Measurements from ENCODE around the gene DPP10.

DNA sequence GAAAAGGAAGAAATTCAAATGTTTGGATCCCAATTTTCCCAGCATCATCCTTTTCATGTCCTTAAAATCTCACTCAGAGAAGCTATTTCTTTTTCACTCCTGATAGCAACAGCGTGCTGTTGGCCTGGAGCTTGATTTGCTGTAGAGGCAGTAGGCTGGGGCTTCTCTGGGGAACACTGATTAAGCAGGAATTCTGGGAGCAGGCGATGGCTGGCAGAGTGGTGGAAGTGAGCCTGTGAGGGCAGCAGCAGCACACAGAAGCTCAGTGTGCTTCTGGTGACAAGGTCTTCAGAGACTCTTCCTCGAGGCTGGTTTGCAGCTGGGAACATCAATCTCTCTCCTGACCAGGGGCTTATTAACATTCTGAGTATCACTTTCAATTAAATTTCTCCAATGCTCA is 284.6 kb downstream of the DPP10 start:
- TF ChIP-seq, protein P1, sequence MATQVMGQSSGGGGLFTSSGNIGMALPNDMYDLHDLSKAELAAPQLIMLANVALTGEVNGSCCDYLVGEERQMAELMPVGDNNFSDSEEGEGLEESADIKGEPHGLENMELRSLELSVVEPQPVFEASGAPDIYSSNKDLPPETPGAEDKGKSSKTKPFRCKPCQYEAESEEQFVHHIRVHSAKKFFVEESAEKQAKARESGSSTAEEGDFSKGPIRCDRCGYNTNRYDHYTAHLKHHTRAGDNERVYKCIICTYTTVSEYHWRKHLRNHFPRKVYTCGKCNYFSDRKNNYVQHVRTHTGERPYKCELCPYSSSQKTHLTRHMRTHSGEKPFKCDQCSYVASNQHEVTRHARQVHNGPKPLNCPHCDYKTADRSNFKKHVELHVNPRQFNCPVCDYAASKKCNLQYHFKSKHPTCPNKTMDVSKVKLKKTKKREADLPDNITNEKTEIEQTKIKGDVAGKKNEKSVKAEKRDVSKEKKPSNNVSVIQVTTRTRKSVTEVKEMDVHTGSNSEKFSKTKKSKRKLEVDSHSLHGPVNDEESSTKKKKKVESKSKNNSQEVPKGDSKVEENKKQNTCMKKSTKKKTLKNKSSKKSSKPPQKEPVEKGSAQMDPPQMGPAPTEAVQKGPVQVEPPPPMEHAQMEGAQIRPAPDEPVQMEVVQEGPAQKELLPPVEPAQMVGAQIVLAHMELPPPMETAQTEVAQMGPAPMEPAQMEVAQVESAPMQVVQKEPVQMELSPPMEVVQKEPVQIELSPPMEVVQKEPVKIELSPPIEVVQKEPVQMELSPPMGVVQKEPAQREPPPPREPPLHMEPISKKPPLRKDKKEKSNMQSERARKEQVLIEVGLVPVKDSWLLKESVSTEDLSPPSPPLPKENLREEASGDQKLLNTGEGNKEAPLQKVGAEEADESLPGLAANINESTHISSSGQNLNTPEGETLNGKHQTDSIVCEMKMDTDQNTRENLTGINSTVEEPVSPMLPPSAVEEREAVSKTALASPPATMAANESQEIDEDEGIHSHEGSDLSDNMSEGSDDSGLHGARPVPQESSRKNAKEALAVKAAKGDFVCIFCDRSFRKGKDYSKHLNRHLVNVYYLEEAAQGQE (IDR thresholded peaks at IDR 0.05; ENCODE audit: insufficient read depth in 1 of 2, low read depth in 2 of 2, low read length in 2 of 2), result no peak
- TF ChIP-seq POLR2AphosphoS5 (IDR thresholded peaks at IDR 0.05; ENCODE audit: low read depth, low read length), result no peak
- no peak for TF ChIP-seq SIN3A (IDR thresholded peaks at IDR 0.05; ENCODE audit: borderline replicate concordance, insufficient read depth, low read length)
- no peak for TF ChIP-seq TAF1 (IDR thresholded peaks at IDR 0.05; ENCODE audit: borderline replicate concordance, insufficient read depth, low read length)
- TF ChIP-seq FOXP2 (optimal IDR thresholded peaks at IDR 0.05; ENCODE audit: borderline replicate concordance, extremely low read depth, extremely low read length, insufficient read depth), result no peak
